Caco-2 (cell line): ENCODE data around the gene AGK. TPM values are rescaled to one million over a fixed set of nuclear protein-coding genes. Genes with fewer than 3 reads are reported as not detected.
"Not testable (repeated sequence)": the region's sequence is repeated elsewhere in the genome, so short reads cannot be mapped to it uniquely, and the experiment has no call there.

ENCODE experiments used
- BruUV-seq: library from RNA; stranded (reverse); fragments of 400-500 nt; replicated peaks from 2 replicates; lab custom pipeline; 2021; lab: Mats Ljungman, UMichigan
- CTCF ChIA-PET: fragments of 300-600 bp; sonication (Branson Sonifier 250); formaldehyde crosslinking; loops from one replicate; lab custom pipeline; 2022; ENCODE audit warnings: antibody characterized with exemption; lab: Charles Lee
- POLR2A ChIA-PET: fragments of 300-600 bp; sonication (Branson Sonifier 250); formaldehyde crosslinking; loops from one replicate; lab custom pipeline; 2022; ENCODE audit warnings: antibody characterized with exemption; lab: Charles Lee
- DNase-seq, 2 experiments: peaks; one replicate each; pipeline versions ENCODE4 v3.0.0 to v3.0.0-alpha.2; 2020 to 2022
- H3K27me3 ChIP-seq: replicated peaks from 2 replicates; pipeline ENCODE4 v1.6.0; 2011; ENCODE audit warnings: low read length; ENCODE audit not compliant: control insufficient read depth, insufficient read depth
- H3K36me3 ChIP-seq: 2 replicates; pipeline ENCODE4 v1.5.1; 2011; ENCODE audit warnings: low read length; ENCODE audit not compliant: control insufficient read depth, insufficient read depth
- H3K4me1 ChIP-seq: fragments of 250-450 bp; sonication (Bioruptor Pico); 2 replicates; pipeline ENCODE4 v1.5.1; 2020; ENCODE audit warnings: mild to moderate bottlenecking
- H3K4me3 ChIP-seq: 2 replicates; pipeline ENCODE4 v1.5.1; 2011; ENCODE audit warnings: low read depth, mild to moderate bottlenecking, control low read depth, low read length
- H3K9me3 ChIP-seq: fragments of 250-450 bp; sonication (Bioruptor Pico); 2 replicates; pipeline ENCODE4 v1.5.1; 2020; ENCODE audit warnings: mild to moderate bottlenecking, moderate library complexity
- H3K27ac Mint-ChIP-seq: one replicate; pipeline ENCODE4 v1.8.0; 2022; ENCODE audit warnings: mixed read lengths; ENCODE audit not compliant: unreplicated experiment
- H3K27me3 Mint-ChIP-seq: one replicate; pipeline ENCODE4 v1.8.0; 2022; ENCODE audit warnings: mixed read lengths; ENCODE audit not compliant: insufficient read depth, unreplicated experiment
- H3K36me3 Mint-ChIP-seq: one replicate; pipeline ENCODE4 v1.8.0; 2022; ENCODE audit warnings: mild to moderate bottlenecking, mixed read lengths; ENCODE audit not compliant: insufficient read depth, unreplicated experiment
- H3K4me1 Mint-ChIP-seq: one replicate; pipeline ENCODE4 v1.8.0; 2022; ENCODE audit warnings: low read depth, mixed read lengths; ENCODE audit not compliant: unreplicated experiment
- H3K4me3 Mint-ChIP-seq: one replicate; pipeline ENCODE4 v1.8.0; 2022; ENCODE audit warnings: mild to moderate bottlenecking, moderate library complexity, mixed read lengths; ENCODE audit not compliant: unreplicated experiment
- H3K9me3 Mint-ChIP-seq: one replicate; pipeline ENCODE4 v1.8.0; 2022; ENCODE audit warnings: mixed read lengths; ENCODE audit not compliant: unreplicated experiment
- intact Hi-C: fragments of 100-400 bp; cut with micrococcal nuclease; formaldehyde crosslinking; loops from one replicate; pipeline ENCODE4 v1.10.0; 2022; ENCODE audit not compliant: unreplicated experiment
- total RNA-seq: library from RNA; stranded (reverse); gene quantifications from 2 replicates; pipeline ENCODE4 v1.2.3, GENCODE V29; 2022
- TF ChIP-seq, protein P1 (sequence below), 2 experiments: fragments of 200-600 bp in 1 of 2; IDR thresholded peaks; 1 replicate in 1 of 2; 2 replicates in 1 of 2; pipeline versions ENCODE4 v1.5.1 to v1.8.0; 2011 to 2022; ENCODE audit warnings: antibody characterized with exemption in 1 of 2, control low read depth in 1 of 2, inconsistent platforms in 1 of 2, low read depth in 1 of 2, low read length in 1 of 2, mild to moderate bottlenecking in 1 of 2, moderate library complexity in 1 of 2; ENCODE audit not compliant: insufficient read depth in 1 of 2, severe bottlenecking in 1 of 2, unreplicated experiment in 1 of 2

Gene AGK
- total RNA-seq, 1 experiment from 2014 or later = 32.3 TPM

DNA sequence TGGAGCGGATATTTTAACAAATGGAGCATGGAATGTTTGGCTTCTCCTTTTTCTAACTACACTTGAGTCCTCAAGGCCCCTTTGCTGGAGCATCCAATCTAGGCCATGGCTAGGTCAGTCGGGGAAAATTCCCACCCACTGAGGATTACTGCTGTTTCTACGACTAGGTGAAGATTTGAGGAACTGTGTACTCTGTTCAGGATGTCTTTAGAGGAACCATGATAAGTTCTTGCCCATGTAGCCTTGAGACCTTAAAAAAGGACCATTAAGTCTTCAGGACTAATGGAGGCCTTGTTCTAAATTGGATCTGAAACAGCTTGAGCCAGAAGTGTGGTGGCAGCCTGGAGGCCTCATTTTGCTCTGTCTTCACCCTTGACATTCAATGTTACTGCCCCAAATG lies 6.2 kb downstream of the AGK start:
- no peaks in the 10 kb centered on the region for H3K36me3 ChIP-seq
- H3K4me1 ChIP-seq = peaks cover under 1% of the 10 kb centered on the region; the same call in 1 of the 2 replicates
- H3K4me3 ChIP-seq = no peak overlapping the region
- Mint-ChIP-seq H3K27me3 (no peaks in the 10 kb centered on the region), H3K27ac (no peak overlapping the region), H3K9me3 (no peaks in the 10 kb centered on the region), H3K4me1 (no peaks in the 10 kb centered on the region), H3K4me3 (no peak overlapping the region), H3K36me3 (peaks cover 15% of the 10 kb centered on the region)
- no peak for DNase-seq
- BruUV-seq = no TSS peak
- TF ChIP-seq, protein P1, sequence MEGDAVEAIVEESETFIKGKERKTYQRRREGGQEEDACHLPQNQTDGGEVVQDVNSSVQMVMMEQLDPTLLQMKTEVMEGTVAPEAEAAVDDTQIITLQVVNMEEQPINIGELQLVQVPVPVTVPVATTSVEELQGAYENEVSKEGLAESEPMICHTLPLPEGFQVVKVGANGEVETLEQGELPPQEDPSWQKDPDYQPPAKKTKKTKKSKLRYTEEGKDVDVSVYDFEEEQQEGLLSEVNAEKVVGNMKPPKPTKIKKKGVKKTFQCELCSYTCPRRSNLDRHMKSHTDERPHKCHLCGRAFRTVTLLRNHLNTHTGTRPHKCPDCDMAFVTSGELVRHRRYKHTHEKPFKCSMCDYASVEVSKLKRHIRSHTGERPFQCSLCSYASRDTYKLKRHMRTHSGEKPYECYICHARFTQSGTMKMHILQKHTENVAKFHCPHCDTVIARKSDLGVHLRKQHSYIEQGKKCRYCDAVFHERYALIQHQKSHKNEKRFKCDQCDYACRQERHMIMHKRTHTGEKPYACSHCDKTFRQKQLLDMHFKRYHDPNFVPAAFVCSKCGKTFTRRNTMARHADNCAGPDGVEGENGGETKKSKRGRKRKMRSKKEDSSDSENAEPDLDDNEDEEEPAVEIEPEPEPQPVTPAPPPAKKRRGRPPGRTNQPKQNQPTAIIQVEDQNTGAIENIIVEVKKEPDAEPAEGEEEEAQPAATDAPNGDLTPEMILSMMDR (IDR thresholded peaks at IDR 0.05; ENCODE audit: insufficient read depth in 1 of 2, low read depth in 1 of 2, low read length in 1 of 2, severe bottlenecking in 1 of 2, unreplicated experiment in 1 of 2) = no peak
- ChIA-PET POLR2A (no interaction called here), CTCF (no interaction called here)
- H3K27me3 ChIP-seq = no peaks in the 10 kb centered on the region
- intact Hi-C loops = no loop called here
- no peaks in the 10 kb centered on the region; the same call in 1 of the 2 replicates for H3K9me3 ChIP-seq

DNA sequence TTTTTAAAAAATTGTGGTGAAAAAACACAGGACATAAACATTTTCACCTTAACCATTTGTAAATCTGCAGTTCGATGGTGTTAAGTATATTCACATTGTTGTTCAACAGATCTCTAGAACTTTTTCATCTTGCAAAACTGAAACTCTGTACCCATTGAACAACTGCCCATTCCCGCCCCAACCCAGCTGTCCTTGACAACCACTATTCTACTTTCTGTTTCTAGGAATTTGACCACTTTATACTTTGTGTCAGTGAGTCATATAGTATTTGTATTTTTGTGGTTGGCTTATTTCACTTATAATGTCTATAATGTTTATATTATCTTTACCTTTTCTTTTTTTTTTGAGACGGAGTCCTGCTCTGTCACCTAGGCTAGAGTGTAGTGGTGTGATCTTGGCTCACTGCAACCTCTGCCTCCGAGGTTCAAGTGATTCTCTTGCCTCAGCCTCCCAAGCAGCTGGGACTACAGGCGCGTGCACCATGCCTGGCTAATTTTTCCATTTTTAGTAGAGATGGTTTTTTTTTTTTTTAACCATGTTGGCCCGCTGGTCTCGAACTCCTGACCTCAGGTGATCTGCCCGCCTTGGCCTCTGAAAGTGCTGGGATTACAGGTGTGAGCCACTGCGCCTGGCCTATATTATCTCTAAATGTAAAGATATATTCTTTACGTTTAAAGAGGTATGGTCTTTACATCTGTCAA lies 6.8 kb downstream of the AGK start:
- H3K27ac Mint-ChIP-seq, DNase-seq, H3K4me3 ChIP-seq, H3K4me3 Mint-ChIP-seq, H3K4me1 ChIP-seq, CTCF ChIA-PET, H3K27me3 Mint-ChIP-seq, H3K36me3 ChIP-seq, H3K27me3 ChIP-seq, H3K9me3 Mint-ChIP-seq, POLR2A ChIA-PET, H3K4me1 Mint-ChIP-seq, H3K9me3 ChIP-seq, BruUV-seq, intact Hi-C loops: not testable (repeated sequence)
- peaks cover 15% of the 10 kb centered on the region for H3K36me3 Mint-ChIP-seq

DNA sequence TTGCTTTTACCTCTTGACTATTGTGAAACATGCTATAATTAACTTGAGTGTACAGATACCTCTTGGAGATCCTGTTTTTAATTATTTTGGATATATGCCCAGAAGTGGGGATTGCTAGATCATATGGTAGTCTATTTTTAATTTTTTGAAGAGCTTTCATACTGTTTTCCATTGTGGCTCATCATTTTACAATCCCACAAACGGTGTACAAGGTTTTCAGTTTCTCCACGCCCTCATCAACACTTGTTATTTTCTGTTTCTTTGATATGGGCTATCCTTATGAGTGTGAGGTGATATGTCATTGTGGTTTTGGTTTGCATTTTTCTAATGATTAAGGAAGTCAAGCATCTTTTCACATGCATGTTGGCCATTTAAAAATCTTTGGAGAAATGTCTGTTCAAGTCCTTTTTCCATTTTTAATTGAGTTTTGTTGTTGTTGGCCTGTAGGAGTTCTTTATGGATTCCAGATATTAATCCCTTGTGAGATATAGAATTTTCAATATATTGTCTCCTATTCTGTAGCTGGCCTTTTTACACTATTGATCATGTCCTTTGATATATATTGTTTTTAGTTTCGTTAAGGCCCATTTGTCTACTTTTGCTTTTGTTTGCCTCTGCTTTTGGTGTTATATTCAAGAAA lies 7.5 kb downstream of the AGK start:
- CTCF ChIA-PET = no interaction called here
- H3K4me1 ChIP-seq = no peaks in the 10 kb centered on the region
- H3K36me3 Mint-ChIP-seq = peaks cover 15% of the 10 kb centered on the region

More for the DNA sequence above, 7.5 kb downstream of the AGK start:
- Mint-ChIP-seq H3K27me3 (no peaks in the 10 kb centered on the region), H3K9me3 (no peaks in the 10 kb centered on the region), H3K4me3 (no peak overlapping the region), H3K27ac (no peak overlapping the region), H3K4me1 (no peaks in the 10 kb centered on the region)
- intact Hi-C loops = no loop called here
- POLR2A ChIA-PET = no interaction called here
- TF ChIP-seq, protein P1 (IDR thresholded peaks at IDR 0.05; ENCODE audit: insufficient read depth in 1 of 2, low read depth in 1 of 2, low read length in 1 of 2, severe bottlenecking in 1 of 2, unreplicated experiment in 1 of 2) = no peak
- BruUV-seq = no TSS peak
- Histone ChIP-seq H3K9me3 (no peaks in the 10 kb centered on the region; the same call in 1 of the 2 replicates), H3K27me3 (no peaks in the 10 kb centered on the region), H3K36me3 (no peaks in the 10 kb centered on the region), H3K4me3 (no peak overlapping the region)
- DNase-seq = no peak
